HUES48 (cell line): ENCODE results near the gene SLCO4A1.

Source experiments
- H3K27ac ChIP-seq: one replicate; pipeline ENCODE4 v1.7.0; 2013; ENCODE audit warnings: low read depth, low read length, inconsistent platforms
- H3K27me3 ChIP-seq: 2 replicates; pipeline ENCODE4 v1.6.1; 2013; ENCODE audit warnings: mild to moderate bottlenecking, low read length; ENCODE audit not compliant: control insufficient read depth, insufficient read depth
- H3K36me3 ChIP-seq: 2 replicates; pipeline ENCODE4 v1.6.1; 2013; ENCODE audit warnings: low read length; ENCODE audit not compliant: control insufficient read depth, insufficient read depth
- H3K4me1 ChIP-seq: 2 replicates; pipeline ENCODE4 v1.6.1; 2013; ENCODE audit warnings: mild to moderate bottlenecking, low read length; ENCODE audit not compliant: control insufficient read depth, insufficient read depth
- H3K4me3 ChIP-seq: 2 replicates; pipeline ENCODE4 v1.5.1; 2013; ENCODE audit warnings: mild to moderate bottlenecking, low read depth, low read length
- H3K9ac ChIP-seq: 2 replicates; pipeline ENCODE4 v1.6.1; 2013; ENCODE audit warnings: mild to moderate bottlenecking, low read depth, low read length, moderate library complexity
- H3K9me3 ChIP-seq: 2 replicates; pipeline ENCODE4 v1.6.1; 2013; ENCODE audit warnings: low read length; ENCODE audit not compliant: control insufficient read depth, insufficient read depth

The SLCO4A1 gene

DNA sequence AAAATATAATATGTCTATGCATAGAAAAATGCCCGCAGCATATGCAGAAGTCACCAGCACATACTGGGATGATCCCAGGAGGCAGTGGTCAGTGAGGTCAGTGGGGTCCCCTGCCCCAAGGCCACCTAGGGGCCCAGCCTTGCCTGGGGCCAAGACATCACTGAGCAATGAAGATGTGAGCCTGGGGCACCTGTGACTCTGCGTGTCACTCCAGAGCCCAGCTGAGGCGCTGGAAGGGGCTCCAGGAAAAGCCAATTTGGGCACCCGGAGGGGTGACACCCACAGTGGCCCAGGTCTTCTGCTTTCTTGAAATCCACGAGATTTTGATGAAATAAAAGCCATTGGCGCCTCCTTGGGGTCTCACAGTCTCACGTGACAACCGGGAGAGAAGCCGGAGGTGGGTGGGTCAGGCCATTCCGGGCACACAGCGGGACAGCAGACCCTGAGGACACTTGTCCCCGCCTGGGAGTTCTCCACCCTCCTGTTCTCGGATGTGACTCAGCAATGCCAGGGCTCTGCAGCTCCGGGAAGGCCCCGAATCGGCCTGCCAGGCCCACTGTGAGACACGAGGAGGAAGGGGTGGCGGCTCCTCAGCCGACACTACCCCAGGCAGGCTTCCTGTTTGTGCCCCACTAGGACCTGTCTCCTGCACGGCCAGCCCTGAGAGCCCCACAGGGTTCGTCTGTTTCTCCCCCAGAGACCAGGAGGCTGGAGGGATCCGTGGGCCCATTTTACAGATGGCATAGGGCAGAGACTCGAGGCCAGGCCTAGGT, 24.4 kb upstream of the SLCO4A1 start:
- H3K9ac ChIP-seq, result no peak overlapping the region

DNA sequence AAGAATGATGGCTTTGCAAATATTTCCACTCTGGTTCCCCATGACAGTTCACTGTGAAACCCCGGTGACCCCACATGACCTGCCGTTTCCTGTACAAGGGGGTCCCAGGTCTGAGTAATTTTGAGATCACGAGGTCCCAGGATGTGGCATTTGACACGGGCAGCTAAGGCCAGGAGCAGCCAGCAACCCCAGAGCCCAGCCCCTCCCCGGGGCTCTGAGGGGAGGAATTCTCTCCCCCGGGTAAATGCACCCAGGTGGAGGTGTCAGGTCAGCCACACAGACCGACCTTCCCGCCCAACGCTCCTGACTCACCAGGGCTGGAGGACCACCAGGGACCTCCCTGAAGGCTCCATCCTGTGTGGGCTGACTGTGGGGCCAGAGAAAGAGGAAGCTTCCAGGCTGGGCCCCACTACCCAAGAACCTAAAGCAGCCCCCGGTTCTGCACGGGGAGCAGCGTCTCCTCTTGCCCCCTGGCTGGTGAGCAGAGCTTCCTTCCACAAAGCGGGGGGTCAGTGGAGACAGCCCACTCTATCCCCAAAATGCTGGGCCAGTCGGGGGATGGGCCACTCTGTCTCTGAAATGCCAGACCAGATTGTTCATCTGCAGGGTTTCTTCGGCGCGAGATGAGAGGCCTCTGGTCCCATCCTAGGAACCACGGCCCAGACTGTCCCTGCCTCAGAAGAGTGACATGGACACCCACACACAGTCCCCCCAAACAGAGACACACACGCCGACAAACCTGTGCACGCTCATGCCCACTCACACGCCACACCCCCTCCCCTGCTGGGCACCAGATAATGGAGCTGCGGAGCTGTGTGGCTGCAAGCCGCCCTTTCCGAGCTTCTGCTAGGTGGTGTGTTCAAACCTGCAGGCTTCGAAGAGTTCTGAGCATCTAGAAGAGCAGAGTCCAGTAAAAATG, 23.4 kb upstream of the SLCO4A1 start:
- Histone ChIP-seq H3K4me3 (no peak overlapping the region), H3K9ac (no peak overlapping the region), H3K9me3 (no peaks in the 10 kb centered on the region), H3K4me1 (peaks cover 10% of the 10 kb centered on the region), H3K27me3 (no peaks in the 10 kb centered on the region), H3K27ac (no peak overlapping the region), H3K36me3 (no peaks in the 10 kb centered on the region)

More for the DNA sequence above, 24.4 kb upstream of the SLCO4A1 start:
- Histone ChIP-seq H3K27me3 (no peaks in the 10 kb centered on the region), H3K4me3 (no peak overlapping the region), H3K36me3 (no peaks in the 10 kb centered on the region), H3K9me3 (no peaks in the 10 kb centered on the region), H3K27ac (no peak overlapping the region), H3K4me1 (peaks cover under 1% of the 10 kb centered on the region)

DNA sequence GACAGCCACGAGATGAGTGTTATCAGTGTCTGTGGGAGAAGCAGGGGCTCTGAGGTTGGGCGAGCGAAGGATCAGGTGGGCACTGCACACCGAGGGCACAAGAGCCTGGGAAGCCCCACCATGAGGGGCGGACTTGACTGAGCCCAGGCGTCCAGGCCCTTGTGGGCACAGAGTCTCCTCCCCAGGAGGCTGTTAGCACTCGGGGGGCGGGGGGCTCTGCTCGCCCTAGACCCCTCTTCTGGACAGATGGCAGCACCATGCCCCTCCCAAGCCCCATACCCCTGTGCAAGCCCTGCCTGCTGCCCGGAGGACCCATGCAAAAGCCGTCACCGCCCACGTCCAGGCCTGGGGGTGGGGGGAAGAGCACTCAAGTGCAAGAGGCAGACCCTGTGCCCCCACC, 21.7 kb upstream of the SLCO4A1 start:
- H3K27me3 ChIP-seq, result no peaks in the 10 kb centered on the region
- no peaks in the 10 kb centered on the region for H3K36me3 ChIP-seq
- no peaks in the 10 kb centered on the region for H3K9me3 ChIP-seq
- no peak overlapping the region for H3K4me3 ChIP-seq
- H3K4me1 ChIP-seq, result peaks cover 15% of the 10 kb centered on the region
- no peak overlapping the region for H3K27ac ChIP-seq
- no peak overlapping the region for H3K9ac ChIP-seq

DNA sequence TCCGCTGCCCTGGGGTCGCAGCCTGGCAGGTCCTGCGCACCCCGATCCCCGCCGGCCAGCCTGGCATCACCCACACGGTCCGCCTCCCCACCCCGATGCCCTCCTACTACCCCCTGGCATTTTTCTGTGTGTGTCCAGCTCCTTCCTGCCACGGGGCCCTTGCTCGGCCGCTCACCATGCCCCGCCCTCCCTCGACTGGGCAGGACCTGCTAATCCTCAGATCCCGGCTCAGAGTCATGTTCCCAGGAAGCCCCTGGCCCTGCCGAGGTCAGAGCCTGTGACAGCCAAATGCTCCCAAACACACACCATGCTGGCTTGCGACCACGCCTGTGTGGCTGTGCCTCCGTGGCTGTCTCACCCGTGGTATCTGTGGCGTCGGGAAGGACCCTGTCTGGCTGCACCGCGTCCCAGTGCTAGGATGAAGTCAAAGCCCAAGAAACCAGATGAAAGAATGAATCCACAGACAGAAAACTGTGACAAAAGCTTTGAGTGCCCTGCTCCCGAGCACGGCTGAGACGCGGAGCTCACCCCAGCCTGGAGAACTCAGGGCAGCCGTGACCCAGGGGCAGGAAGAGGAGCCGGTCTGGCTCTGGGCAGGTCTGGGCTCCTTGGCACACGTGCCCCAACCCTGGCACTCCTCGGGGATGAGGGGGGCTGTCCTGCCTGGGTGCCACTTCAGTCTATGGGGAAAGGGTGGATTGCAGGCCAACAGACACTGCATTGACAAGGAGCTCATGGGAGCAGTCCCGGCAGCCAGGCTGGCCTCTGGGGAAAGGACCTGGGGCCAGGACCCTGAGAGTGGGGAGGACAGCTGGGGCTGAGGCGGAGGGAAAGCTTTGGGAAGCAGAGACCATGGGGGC, 20.8 kb upstream of the SLCO4A1 start:
- Histone ChIP-seq H3K4me1 (peaks cover 15% of the 10 kb centered on the region), H3K9ac (no peak overlapping the region), H3K27me3 (no peaks in the 10 kb centered on the region), H3K9me3 (no peaks in the 10 kb centered on the region), H3K4me3 (no peak overlapping the region), H3K27ac (no peak overlapping the region), H3K36me3 (no peaks in the 10 kb centered on the region)

DNA sequence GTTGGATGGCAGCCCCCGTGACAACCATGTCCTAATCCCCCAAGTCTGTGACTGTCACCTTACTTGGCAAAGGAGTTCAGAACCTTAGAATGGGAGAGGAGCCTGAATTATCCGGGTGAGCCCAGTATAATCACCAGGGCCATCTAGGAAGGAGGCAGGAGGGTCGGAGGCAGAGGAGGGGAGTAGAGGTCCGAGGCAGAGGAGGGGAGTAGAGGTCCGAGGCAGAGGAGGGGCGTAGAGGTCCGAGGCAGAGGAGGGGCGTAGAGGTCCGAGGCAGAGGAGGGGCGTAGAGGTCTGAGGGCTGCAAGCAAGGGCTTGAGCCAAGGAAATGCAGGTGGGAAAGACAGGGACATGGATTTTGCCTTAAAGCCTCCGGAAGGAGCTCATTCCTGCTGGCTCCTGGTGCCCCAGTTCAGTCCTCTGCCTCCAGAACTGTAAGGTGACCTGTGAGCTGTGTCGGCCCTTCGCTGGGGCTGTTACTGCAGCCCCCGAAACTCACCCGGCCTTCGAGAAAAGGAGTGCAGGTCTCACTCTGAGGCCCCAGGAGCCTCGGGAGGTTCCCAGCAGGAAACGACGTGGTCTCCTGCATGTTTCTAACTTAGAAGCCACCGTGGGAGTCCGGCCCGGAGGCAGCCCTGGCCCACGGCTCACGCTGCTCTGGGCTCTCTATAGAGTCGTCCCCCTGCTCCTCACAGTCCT, 20.0 kb upstream of the SLCO4A1 start:
- Histone ChIP-seq H3K9ac (no peak overlapping the region), H3K27ac (no peak overlapping the region)

DNA sequence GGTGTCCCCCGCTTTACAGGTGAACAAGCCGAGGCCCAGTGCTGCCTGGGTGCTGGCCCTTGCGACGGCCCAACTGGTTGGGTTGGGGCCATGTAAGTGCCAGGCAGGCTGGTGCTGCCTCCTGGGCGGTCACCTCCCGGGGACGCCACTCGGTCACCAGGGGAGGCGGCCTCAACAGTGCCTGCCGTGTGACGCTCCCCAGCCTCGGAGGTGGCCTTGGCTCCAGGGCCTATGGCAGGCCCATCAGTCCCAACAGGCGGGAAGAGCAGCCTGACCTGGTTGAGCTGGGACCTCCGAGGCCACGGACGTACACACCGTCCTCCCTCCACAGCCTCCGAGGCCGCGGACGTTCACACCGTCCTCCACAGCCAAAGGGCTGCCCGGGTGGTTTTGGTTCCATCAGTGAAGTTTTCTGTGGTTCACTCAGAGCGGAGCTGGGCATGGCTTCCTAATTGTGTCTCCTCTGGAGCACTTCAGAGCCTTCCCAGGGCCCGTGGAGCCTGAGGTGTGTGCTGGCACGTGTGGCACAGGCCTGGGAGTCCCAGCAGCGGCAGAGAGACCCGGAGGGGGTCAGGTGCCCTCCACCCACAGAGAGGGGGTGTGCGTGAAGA, 19.3 kb upstream of the SLCO4A1 start:
- Histone ChIP-seq H3K36me3 (no peaks in the 10 kb centered on the region), H3K9ac (no peak overlapping the region), H3K4me3 (no peak overlapping the region; the same call in 1 of the 2 replicates), H3K27ac (no peak overlapping the region), H3K4me1 (peaks cover 15% of the 10 kb centered on the region), H3K9me3 (no peaks in the 10 kb centered on the region), H3K27me3 (no peaks in the 10 kb centered on the region)

More for the DNA sequence above, 20.0 kb upstream of the SLCO4A1 start:
- H3K4me3 ChIP-seq, result no peak overlapping the region
- H3K36me3 ChIP-seq, result no peaks in the 10 kb centered on the region
- H3K27me3 ChIP-seq, result no peaks in the 10 kb centered on the region
- H3K9me3 ChIP-seq, result no peaks in the 10 kb centered on the region
- peaks cover 15% of the 10 kb centered on the region for H3K4me1 ChIP-seq

DNA sequence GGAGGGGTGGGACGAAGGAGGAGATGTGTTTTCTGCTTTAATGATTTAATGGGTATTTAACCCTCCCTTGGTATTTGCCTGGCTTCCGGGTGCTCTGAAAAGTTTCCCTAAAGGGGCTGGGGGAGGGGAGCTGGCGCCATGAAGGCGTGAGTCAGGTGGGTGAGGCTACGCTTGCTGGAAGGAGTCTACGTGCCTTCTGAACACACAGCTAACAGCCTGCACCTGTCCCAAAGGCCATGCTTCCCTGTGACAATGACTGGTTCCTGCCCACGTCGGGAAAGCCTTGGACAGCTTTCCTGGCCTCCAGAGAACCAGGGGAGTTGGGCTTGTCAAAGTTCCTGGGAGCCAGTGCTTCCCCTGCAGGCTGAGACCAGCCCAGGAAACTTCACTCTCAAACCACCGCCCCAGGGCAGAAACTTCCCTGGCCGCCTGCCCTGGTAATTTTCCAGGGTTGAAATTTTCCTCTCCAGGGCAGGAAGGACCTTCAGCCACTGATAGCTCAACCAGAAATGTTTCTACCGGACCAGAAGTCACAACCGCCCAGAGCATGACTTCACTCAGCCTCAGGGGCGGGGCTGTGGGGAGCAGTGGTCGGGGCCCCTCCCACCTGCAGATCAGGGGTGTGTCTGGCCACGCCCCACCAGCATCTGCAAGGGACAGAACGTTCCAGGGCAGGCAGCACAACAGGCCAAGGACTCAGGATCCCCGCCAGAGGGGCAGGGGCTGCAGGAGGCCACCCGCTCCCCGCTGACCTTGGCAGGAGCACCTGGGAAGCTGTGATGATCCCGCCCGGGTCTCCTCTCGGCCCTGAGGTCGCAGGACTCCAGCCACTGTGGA, 18.6 kb upstream of the SLCO4A1 start:
- Histone ChIP-seq H3K27ac (peak overlapping the region; percentile 32), H3K36me3 (no peaks in the 10 kb centered on the region), H3K27me3 (no peaks in the 10 kb centered on the region), H3K9ac (no peak overlapping the region), H3K4me3 (peak overlapping the region; percentile 34; the same call in 1 of the 2 replicates), H3K9me3 (no peaks in the 10 kb centered on the region), H3K4me1 (peaks cover 15% of the 10 kb centered on the region)

DNA sequence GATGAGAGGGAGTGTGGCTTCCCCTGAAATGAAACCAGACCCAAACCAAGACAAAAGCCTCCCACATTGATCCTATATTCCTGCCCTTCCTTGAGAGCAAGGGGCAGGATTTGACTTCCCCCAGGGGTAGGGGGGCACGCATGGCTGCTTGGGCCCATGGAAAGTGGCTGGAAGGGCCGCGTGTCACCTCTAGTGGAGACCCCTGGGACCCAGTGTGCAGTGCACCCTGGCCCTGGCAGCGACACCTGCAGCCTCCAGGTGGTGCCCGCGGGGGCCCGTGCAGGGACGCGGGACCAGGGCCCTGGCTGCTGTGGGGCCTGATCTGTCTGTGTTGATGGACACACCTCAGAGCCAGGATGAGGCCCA, 18.0 kb upstream of the SLCO4A1 start:
- H3K27ac ChIP-seq, result no peak overlapping the region
- no peaks in the 10 kb centered on the region for H3K36me3 ChIP-seq
- H3K27me3 ChIP-seq, result no peaks in the 10 kb centered on the region
- H3K4me3 ChIP-seq, result no peak overlapping the region
- no peaks in the 10 kb centered on the region for H3K9me3 ChIP-seq
- H3K9ac ChIP-seq, result no peak overlapping the region
- peaks cover 15% of the 10 kb centered on the region for H3K4me1 ChIP-seq

DNA sequence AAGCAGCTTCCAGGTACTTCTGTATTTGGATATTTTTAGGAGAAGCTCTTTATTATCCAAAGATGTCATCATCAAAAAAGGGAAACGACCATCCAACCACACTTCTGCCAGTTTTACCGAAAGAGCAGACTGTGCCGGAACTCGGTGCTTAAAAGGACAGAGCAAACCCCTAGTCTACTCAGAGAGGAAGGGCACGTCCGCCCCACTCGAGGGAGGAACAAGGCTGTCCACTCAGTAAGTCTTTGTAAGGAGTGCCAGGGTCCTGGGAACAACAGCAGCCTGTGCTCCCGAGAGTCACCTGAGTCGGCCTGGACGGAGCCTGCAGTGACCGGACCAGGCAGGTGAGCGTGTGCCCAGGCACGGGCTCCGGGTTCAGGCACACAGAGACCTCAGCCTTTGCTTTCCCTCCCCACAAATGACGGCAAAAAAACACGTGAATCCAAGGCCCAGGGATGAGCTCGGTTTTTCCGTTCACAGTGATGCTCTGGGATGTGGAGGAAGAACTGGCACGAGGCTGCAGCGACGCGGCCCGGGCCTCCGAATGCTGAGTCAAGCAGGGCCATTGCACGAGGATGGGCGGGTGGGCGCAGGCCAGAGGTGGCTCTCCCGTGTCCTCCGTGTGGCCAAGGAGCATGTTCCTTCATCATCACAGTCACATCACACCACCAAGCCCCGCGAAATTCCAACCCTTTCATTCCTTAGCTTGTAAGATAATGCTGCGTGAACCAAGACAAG, 17.4 kb upstream of the SLCO4A1 start:
- H3K9me3 ChIP-seq, result no peaks in the 10 kb centered on the region

More for the DNA sequence above, 17.4 kb upstream of the SLCO4A1 start:
- peaks cover 15% of the 10 kb centered on the region for H3K4me1 ChIP-seq
- H3K9ac ChIP-seq, result no peak overlapping the region
- H3K36me3 ChIP-seq, result no peaks in the 10 kb centered on the region
- H3K27me3 ChIP-seq, result no peaks in the 10 kb centered on the region
- no peak overlapping the region for H3K27ac ChIP-seq
- no peak overlapping the region for H3K4me3 ChIP-seq
